GM21381 (cell line): ENCODE results near the gene CUL4A.
A peak's percentile ranks its signal among the peaks of the same experiment; 100 is the strongest.
"Not testable (repeated sequence)": the region's sequence is repeated elsewhere in the genome, so short reads cannot be mapped to it uniquely, and the experiment has no call there.

Source experiments
- ATAC-seq: cut with Tn5 transposase; IDR thresholded peaks from one replicate; pipeline ENCODE4 v1.9.1; 2021; ENCODE audit warnings: mild to moderate bottlenecking, moderate library complexity; ENCODE audit not compliant: unreplicated experiment

CUL4A gene

GRCh38 chr13:113283904-113284303 lies 74.5 kb downstream of the CUL4A start:
- ATAC-seq: no peak

- ATAC-seq: no peak
Observed at GRCh38 chr13:113288880-113289279, 79.5 kb downstream of the CUL4A start.

GRCh38 chr13:113291129-113291528 lies 81.7 kb downstream of the CUL4A start:
- no peak for ATAC-seq

GRCh38 chr13:113292021-113292862 lies 82.8 kb downstream of the CUL4A start:
- no peak for ATAC-seq

- ATAC-seq: no peak
Observed at GRCh38 chr13:113293686-113294085, 84.3 kb downstream of the CUL4A start.

- ATAC-seq: no peak
Observed at GRCh38 chr13:113295776-113296175, 86.4 kb downstream of the CUL4A start.

GRCh38 chr13:113296823-113297369 lies 87.5 kb downstream of the CUL4A start, which contains the start of gene LAMP1:
Gene LAMP1, plus strand, starts transcription at chr13:113297239. Its CDS starts 196 bp downstream, at chr13:113297435.
- peak; percentile 85 for ATAC-seq

- peak; percentile 27 for ATAC-seq
Observed at GRCh38 chr13:113297370-113298042, 88.1 kb downstream of the CUL4A start.

GRCh38 chr13:113298043-113298945 lies 88.9 kb downstream of the CUL4A start:
- ATAC-seq: no peak

GRCh38 chr13:113299951-113300350 lies 90.5 kb downstream of the CUL4A start:
- no peak for ATAC-seq

- no peak for ATAC-seq
Observed at GRCh38 chr13:113302986-113303385, 93.6 kb downstream of the CUL4A start.

- ATAC-seq: no peak
Observed at GRCh38 chr13:113304121-113304520, 94.7 kb downstream of the CUL4A start.

- no peak for ATAC-seq
Observed at GRCh38 chr13:113305208-113305607, 95.8 kb downstream of the CUL4A start.

- ATAC-seq: no peak
Observed at GRCh38 chr13:113307491-113307890, 98.1 kb downstream of the CUL4A start.

- no peak for ATAC-seq
Observed at GRCh38 chr13:113309473-113309872, 100.1 kb downstream of the CUL4A start.

- not testable (repeated sequence) for ATAC-seq
Observed at GRCh38 chr13:113314112-113314511, 104.7 kb downstream of the CUL4A start.

GRCh38 chr13:113314895-113315470 lies 105.6 kb downstream of the CUL4A start:
- not testable (repeated sequence) for ATAC-seq

GRCh38 chr13:113315992-113316391 lies 106.6 kb downstream of the CUL4A start:
- ATAC-seq: no peak
